ENCODE results near the gene AP2B1.

DNA sequence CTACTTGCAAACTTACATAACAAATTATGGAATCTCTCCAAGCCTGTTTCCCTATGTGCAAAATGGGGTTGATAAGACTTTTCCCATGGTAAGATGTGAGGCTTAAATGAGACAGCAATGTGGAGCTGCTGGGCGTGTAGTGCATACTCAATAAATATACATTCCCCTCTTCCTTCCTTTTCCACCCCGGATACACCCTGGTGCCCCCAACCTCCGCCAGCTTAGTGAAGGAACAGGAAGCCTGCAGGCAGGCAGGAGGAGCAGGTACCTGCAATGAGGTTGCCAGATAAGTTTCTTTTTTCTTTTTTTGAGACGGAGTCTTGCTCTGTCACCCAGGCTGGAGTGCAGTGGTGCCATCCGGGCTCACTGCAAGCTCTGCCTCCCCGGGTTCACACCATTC is 188.5 kb downstream of the AP2B1 start:
- TF ChIP-seq EZH2 (IDR thresholded peaks at IDR 0.05; ENCODE audit: borderline replicate concordance, low read depth, low read length) (no peak), SMARCC2 (IDR thresholded peaks at IDR 0.05; ENCODE audit: low read depth) (no peak), NFIC (IDR thresholded peaks at IDR 0.05) (no peak)
- TF ChIP-seq, protein P1, sequence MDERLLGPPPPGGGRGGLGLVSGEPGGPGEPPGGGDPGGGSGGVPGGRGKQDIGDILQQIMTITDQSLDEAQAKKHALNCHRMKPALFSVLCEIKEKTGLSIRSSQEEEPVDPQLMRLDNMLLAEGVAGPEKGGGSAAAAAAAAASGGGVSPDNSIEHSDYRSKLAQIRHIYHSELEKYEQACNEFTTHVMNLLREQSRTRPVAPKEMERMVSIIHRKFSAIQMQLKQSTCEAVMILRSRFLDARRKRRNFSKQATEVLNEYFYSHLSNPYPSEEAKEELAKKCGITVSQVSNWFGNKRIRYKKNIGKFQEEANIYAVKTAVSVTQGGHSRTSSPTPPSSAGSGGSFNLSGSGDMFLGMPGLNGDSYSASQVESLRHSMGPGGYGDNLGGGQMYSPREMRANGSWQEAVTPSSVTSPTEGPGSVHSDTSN (CRISPR knock-in tag; IDR thresholded peaks at IDR 0.05; ENCODE audit: low read depth): no peak
- TF ChIP-seq, protein P1 (tag; conservative IDR thresholded peaks at IDR 0.05; ENCODE audit: low read depth): no peak

Measured in K562 (cell line).